H1 (cell line): ENCODE results near the gene CDYL2. TPM values are rescaled to one million over a fixed set of nuclear protein-coding genes. Genes with fewer than 3 reads are reported as not detected.

Experiments
- RBBP5 ChIP-seq: IDR thresholded peaks from 2 replicates; pipeline ENCODE4 v1.7.1; 2012; ENCODE audit warnings: low read depth, mild to moderate bottlenecking, inconsistent platforms, low read length, moderate library complexity, borderline replicate concordance
- polyA plus RNA-seq, 7 experiments: library from polyadenylated mRNA; depleted of rRNA in 3 of 7; stranded (reverse) in 5 of 7; unstranded in 2 of 7; fragments of >200 nt in 5 of 7; fragments of 200-250 nt in 2 of 7; gene quantifications; 1 replicate in 5 of 7; 2 replicates in 1 of 7; 4 replicates in 1 of 7; pipeline versions ENCODE4 v1.2.1 to v1.2.3, GENCODE V29; 2011 to 2013; ENCODE audit warnings: missing spikeins in 2 of 7, mixed read lengths in 2 of 7
- total RNA-seq: library from RNA; stranded (reverse); fragmentation: NEBNext Ultra II Directional; extraction: Animal tissue kit (Norgen Biotek cat#: 25700); gene quantifications from 2 replicates; pipeline ENCODE4 v1.2.1, GENCODE V29; 2021
- TF ChIP-seq, protein P1 (sequence below): IDR thresholded peaks from 2 replicates; pipeline ENCODE4 v1.6.1; 2012; ENCODE audit warnings: inconsistent platforms

The CDYL2 gene
- total and polyA plus RNA-seq, 2 of the 8 experiments (the other 6 are each of a cell fraction or from before 2014, with no cell fraction given) = 0.33 to 5.3 TPM

DNA sequence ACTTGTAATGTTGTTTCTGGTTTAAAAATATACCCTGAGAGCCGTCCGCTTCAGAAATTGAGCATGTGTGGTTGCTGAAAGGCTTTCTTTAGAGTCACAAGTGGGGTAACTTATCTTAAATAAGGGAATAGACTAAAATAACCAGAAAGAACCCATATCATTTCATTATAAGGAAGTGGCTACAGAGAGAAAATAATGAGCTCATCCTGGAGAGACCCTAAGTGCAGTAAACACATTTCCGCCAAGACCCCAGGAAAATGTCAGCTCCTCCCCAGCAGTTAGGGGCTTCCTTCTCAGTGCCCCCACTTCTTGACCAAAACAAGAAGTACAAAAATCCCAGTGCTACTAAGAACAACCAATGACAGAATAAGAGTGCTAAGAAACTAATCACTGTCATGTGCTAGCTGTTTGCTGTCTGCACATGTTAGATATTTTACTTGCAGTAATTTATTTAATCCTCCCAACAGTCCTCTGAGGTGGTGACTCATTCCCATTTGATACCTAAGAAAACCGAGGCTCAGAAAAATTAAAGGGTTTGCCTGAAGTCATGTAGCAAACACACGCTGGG, 83.5 kb downstream of the CDYL2 start (continued):
- TF ChIP-seq, protein P1, sequence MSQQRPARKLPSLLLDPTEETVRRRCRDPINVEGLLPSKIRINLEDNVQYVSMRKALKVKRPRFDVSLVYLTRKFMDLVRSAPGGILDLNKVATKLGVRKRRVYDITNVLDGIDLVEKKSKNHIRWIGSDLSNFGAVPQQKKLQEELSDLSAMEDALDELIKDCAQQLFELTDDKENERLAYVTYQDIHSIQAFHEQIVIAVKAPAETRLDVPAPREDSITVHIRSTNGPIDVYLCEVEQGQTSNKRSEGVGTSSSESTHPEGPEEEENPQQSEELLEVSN = no peak
- no peak for TF ChIP-seq RBBP5
